Inferior parietal cortex (tissue), 1 donor: ENCODE data around the gene NECAP2.
A peak's percentile ranks its signal among the peaks of the same experiment; 100 is the strongest.

ENCODE experiments used
- DNase-seq: peaks from one replicate; pipeline ENCODE4 v3.0.0-alpha.2; 2016; ENCODE audit errors: extremely low spot score

The NECAP2 gene, protein sequence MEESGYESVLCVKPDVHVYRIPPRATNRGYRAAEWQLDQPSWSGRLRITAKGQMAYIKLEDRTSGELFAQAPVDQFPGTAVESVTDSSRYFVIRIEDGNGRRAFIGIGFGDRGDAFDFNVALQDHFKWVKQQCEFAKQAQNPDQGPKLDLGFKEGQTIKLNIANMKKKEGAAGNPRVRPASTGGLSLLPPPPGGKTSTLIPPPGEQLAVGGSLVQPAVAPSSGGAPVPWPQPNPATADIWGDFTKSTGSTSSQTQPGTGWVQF

DNA sequence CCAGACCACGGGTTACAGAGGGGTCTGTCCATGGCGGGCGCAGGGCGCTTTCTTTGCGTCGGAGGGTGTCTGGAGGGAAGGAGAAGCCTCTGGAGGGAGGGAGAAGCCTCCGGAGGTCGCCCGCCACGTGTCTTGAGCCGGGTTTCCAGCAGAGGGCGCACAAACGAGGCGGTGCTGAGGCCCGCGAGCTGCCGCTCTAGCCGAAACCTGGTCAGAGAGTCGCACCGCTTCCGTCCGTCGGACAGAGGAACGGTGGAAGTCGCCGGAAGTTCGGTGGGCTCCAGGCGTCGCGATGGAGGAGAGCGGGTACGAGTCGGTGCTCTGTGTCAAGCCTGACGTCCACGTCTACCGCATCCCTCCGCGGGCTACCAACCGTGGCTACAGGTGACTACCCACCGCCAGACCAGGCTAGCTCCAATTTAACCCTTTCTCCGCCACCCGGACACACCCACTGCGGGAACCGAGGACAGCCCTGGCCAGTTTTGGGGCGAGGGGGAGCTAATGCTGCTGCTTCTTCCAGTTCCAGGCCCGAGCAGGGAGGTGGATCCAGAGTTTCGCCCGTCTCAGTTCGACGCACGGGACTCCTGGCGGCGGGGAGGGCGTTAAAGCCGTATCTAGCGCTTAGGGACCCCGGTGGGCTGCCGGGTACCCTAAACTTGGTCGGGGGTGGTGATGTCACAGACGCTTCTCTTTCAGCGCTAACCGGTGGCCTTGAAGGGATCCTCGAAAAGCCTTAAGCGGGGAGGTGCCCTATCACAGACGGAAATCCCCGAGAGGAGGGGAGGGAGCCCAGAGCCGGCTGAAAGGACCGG lies at the start of gene NECAP2:
Gene NECAP2, plus strand, starts transcription at position 255 of the 812 bp plus-strand sequence. Its CDS starts 38 bp downstream, at position 293.
- peak; percentile 93 for DNase-seq

DNA sequence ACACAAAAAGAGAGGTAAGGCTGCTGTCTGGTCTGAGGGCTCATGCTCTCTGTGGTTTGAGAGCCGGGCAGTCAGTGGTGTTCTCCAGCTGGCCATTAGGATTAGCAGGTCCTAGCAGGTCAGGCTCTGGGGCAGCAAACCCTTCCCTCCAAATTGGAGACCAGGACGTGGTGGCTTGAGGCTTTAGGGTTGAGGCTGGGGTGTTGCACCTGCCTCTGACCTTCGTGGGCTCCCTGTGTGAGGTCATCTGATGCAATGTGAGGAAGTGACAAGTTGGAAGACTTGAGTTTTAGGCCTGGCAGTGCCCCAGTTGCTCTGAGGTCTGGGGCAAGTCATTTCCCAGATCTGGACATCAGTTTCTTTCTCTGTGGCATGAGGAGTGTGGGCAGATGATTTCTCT lies 49.1 kb upstream of the NECAP2 start:
- no peak for DNase-seq

DNA sequence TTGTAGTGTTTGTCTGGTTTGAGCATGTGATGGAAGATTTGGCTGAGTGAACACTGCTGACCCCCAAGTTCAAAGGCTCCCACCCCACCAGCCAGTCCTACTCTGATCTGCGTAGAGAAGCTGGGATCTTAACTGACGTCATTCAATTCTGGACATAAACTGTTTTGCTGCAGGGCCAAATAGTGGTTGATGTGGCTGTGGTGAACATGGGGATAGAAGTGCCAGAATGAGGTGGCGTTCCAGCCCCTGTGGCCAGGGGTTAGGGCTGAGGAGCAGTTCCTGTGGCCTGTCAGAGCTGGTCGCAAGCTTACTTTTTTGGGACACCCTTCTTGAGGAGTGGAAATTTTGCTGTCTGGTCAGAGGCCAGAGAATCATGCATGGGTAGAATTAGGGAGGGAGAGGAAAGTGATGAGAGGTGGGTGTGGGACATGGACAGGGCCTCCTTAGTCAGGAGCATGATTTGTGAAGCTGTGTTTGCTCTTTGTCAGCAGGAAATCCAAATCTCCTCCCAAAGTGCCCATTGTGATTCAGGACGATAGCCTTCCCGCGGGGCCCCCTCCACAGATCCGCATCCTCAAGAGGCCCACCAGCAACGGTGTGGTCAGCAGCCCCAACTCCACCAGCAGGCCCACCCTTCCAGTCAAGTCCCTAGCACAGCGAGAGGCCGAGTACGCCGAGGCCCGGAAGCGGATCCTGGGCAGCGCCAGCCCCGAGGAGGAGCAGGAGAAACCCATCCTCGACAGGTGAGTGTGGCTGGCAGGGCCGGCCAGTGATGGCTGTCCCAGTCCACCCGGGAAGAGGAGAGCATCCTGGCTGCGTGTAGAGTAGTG lies 47.6 kb upstream of the NECAP2 start:
- DNase-seq, result no peak

DNA sequence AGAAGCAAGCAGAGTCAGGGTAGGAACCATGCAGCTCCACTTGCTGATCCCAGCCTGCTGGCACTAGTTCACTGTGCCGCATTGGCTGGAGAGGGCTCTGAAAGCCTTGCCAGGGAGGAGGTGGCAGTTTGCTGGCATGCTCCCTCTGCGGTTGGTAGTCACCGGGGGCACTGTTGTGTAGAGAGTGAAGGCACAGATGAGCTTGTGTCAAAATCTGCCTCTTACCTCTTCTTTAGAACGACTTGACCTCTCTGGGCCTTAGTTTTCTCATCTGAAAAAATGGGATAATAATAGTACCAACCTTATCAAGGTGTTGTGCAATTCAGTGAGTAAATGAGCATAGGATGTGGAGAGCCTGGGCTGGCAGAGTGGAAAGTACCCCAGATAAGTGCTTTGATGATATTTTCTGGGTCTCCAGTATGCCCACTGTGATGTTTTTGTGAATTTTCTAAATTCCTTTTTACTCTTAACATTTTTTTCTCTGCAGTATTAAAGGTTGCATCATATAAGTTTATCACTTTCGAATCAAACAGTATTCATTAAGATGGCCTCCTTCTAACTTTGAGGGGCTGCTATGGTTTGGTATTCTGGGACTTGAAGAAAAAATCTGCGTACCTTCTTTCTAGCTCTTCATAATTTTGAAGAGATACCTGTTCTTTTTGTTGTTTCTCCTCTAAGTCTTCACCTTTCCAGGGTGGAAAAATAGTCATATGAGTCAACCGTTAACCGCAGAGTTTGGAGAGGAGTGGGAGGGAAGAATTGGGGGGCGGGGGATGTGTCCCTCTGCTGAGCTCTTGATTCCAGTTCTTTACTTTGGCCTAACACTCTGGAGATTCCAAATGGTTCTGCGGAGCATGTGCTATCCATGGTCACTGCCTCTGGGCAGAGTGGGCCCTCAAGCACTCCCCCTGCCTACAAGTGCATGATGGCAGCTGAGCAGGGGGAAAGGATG lies 46.7 kb upstream of the NECAP2 start:
- DNase-seq, result no peak

DNA sequence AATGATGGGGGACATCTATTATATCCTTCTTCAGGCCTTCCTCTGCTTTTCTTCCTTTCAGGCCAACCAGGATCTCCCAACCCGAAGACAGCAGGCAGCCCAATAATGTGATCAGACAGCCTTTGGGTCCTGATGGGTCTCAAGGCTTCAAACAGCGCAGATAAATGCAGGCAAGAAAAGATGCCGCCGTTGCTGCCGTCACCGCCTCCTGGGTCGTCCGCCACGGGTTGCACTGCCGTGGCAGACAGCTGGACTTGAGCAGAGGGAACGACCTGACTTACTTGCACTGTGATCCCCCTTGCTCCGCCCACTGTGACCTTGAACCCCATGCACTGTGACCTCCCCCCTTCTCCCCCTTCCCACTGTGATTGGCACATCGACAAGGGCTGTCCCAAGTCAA lies 45.5 kb upstream of the NECAP2 start:
- no peak for DNase-seq

DNA sequence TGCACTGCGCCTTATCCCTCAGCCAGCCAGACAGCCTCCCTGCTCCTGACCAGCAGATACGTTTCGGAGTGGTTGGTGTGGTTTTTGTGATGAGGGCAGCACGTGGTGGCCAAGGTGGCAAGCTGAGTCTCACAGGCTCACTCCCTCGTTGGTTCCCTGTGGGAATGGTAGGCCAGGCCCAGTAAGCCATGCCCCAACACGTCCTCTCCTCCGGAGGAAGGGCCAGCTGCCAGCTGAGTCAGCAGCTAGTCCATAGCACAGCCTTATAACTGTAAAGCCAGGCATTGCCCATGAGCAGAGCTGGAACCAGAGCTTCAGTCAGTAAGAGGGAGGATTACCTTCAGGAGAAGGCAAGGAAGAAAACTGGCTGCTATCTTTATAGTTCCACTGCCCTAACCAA lies 43.9 kb upstream of the NECAP2 start:
- DNase-seq, result no peak

DNA sequence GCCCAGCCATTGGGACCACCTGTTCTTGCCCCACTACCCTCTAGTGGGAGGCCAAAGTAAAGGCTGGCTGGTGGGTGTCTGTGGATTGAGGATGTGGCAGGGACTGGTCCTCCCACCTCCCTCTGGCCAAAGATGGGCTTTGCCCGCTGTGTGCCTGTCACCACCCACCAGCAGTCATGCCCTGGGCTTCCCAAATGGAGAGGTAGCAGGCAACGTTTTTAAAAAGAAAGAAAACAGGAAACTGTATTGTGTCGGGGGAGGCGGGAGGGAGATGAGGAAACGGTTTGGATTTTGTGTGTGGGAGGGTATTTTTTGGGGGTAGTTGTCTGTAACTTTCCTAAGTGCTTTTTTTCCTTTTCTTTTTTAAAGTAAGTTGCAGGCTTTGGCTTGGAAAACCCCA lies 43.4 kb upstream of the NECAP2 start:
- no peak for DNase-seq

DNA sequence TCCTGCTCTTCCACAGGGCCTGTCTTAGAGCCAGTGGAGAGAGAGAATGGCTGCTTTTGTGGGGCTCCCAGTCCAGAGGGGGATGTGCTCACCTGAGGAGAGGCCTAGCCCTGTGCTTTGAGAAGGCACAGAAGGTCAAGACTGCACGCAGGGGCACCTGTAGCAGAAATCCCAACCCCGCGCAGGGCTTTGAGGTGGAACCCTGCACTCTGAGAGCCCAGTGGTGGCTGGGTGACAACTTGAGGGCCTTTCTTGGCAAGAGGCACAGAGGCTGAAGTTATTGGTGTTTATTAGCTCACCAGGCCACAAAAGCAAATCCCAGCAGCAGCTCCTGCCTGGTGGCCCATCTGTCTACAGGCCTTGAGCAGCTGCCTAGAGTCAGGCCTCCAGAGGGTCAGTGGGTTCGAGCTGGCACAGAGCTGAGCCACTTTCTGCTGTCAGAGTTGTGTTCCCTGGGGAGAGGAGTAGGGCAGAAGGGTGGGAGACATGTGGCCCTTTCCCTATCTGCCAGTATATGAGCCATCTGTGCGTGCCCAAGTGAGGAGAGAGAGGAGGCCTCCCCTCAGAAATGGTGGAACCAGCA lies 42.1 kb upstream of the NECAP2 start:
- no peak for DNase-seq

DNA sequence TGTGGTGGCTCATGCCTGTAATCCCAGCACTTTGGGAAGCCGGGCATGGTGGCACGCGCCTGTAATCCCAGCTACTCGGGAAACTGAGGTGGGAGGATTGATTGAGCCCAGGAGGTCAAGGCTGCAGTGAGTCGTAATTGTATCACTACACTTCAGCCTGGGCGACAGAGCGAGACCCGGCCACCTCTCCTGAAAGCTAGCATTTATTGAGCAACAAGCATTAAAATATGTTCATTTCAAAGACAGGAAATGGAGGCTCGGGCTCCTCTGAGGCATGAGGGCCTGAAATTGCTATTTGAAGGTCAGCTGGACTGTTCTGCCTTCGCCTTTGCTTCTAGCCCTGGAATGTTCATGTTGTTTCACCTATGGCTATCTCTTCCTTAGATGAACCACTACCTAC lies 37.8 kb upstream of the NECAP2 start:
- DNase-seq, result no peak

DNA sequence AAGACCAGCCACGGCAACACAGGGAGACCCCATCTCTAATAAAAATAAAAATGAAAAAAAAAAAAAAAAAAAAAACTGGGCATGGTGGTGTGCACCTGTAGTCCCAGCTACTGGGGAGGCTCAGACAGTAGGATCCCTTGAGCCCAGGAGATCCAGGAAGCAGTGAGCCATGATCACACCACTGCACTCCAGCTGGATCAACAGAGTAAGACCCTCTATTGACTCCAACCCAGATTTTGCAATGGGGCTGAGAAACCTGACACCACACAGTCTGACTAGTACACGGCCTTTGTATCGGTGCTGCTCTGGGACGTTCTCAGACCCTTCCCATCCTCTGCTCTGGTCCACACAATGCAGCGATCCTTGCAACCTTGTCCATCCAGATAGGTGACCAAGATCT lies 35.1 kb upstream of the NECAP2 start:
- DNase-seq, result no peak

DNA sequence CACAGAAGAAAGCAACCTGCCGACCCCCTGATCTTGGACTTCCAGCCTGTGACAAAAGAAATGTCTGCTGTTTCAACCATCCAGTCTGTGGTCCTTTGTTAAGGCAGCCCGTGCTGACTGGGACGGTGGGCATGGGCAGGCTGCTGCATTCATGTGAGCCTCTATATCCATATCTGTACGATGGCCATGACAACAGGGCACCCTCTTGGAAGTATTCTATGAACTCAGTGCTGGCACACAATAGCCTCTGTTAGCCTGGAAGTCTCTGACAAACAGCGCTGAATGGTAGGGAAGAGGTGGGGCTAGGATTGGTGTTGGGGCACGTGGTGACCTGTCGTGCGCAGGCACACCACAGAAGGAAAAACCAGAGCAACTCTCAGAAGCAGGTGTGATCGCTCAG lies 33.7 kb upstream of the NECAP2 start:
- DNase-seq, result no peak

DNA sequence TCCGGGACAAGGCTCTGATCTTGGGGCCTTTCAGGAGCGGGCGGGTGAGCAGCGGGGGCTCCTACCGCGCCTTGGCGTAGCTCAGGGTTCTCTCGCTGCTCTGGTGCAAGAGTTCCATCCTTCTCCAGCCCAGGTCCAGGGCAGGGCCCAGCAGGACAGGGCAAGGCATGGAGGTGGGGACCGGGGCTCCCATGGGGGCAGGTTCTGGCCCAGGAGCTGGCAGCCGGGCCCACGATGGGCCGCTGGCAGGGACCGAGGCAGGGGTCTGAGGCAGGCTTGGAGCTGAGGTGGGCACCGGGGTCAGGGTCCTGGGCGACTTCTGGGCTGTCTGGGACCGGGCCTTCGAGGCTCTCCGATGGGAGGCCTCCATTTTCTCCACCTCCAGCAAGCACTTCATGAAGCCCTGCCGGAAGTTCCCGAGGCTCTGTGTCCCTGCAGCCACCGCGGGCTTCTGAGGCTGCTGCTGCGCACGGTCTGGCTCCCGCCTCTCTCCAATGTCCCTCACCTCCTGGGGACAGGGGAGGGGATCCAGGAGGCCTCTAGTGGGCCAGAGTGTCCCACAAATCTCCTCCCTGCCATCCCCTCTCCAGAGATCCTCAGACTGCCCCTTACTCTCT lies 30.9 kb upstream of the NECAP2 start:
- DNase-seq, result no peak

DNA sequence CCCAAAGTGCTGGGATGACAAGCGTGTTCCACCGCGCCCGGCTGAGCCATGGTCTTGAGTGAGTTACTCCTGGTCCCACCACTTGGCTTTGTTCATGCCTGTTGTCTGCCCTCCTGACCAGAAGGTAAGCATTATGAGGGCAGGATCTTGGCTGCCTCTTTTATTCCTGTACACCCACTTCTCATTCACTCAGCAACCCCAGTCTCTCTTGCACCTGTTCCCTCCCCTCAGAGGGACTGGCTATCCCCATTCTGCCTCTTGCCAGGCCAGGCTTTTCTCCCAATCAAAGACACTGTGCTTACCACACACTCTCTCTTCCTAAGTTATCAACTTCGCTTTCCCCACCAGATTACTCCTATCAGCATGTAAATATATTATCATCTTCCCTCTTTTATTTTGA lies 29.7 kb upstream of the NECAP2 start:
- no peak for DNase-seq

DNA sequence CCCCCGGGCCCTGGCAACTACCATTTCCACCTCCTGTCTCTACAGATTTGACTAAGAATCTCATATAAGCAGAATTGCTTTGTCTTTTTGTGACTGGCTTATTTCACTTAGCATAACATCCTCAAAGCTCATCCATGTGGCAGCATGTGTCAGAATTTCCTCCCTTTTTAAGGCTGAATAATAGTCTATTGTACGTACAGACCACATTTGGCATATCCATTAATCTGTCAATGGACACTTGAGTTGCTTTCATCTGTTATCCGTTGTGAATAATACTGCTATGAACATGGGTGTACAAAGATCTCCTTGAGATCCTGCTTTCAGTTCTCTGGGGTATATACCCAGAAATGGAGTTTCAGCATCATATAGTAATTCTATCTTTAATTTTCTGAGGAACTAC lies 27.3 kb upstream of the NECAP2 start:
- DNase-seq, result no peak

DNA sequence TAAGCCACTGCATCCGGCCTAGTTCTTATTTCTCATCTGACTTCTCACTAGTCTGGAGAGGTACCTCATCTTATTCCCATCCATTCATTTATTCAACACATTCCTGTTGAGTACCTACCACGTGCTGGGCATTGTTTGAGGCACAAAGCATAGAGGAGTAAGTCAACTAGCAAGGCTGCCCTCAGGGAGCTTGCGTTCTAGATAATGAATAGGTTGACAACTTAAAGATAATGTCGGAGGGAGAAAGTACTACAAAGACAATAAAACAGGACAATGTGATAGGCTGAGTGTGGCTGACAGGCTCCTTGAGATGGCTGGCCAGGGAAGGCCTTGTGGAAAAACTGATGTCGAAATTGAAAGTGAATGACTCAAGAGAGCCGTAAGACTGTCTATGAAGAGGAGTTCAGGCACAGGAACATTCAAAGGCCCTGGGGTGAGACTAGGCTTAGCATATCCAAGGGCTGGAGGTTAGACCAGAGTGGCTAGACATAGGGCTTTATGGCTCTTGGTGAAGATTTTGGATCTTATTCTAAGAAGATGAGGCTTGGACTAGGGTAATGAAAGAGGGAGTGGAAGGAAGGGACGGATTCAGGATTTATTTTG lies 21.6 kb upstream of the NECAP2 start:
- no peak for DNase-seq

DNA sequence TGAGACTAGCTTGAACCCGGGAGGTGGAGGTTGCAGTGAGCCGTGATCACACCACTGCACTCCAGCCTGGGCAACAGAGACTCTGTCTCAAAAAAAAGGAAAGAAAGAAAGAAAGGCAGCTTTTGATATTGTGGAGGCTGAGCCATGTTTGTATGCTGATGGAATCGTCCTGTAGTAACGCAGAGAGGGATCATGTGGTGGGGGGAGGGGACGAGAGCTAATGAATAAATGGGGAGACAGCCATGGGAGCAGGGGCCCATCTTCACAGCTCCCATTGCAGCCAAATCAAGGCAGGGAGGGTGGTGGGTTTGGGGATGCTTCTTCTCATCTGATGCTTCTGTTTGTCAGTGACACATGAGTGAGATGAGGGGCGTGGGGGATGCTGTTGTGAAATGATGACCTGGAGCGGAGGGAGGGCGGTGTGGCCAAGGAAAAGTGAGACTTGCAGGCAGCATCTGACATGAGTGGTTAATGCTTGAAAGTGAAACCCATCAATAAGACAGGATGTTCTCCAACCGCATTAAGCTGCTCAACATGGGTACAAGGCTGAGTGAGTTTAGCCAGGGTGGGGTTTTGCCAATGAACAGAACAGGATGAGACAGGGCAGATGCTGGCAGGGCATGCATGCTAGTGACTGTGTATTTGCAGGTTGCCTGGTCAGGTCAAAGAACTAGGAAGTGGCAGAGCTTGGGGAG lies 20.0 kb upstream of the NECAP2 start:
- no peak for DNase-seq

DNA sequence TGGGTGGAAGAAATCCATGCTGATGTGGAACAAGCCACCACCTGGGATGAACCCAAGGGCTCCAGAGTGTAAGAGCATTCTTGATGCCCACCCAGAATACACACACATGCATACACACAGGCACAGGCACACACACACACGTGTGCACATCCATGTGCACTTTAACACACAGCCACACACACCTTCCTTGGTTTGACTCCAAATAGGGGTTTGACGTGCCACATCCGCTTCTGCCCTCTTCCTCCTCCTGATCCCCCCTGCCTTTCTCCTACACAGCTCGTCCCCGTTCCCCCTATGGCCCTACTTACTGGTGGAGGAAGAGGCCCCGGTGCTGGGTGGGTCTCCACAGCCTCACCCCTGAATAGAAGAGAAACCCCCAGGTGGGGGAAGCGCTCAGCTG lies 19.3 kb upstream of the NECAP2 start:
- no peak for DNase-seq

DNA sequence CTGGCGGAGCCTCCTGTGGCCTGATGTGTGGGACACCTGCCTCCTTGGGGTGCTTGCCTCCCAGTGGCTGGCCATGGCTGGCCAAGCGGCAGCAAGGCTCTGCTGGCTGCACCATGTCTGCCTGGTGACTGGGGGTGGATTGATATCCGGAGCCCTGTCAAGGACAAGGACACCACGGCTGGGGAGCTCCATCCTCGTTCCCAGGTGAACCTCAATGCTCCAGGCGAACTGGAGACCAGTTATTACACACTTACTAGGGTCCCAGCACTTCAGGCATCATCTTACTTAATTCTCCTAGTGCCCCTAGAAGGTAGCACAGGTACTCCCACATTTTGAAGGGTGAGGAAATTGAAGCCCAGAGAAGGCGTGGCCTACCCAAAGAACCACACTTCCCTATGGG lies 18.5 kb upstream of the NECAP2 start:
- no peak for DNase-seq
